OCI-LY3 (cell line): ENCODE results near the gene KPRP.

ENCODE experiments used
- H2AFZ ChIP-seq: fragments of 200-600, 300-600 bp; shearing (Covaris generic); 2 replicates; pipeline ENCODE4 v1.6.0; 2014; ENCODE audit warnings: antibody characterized with exemption, low read depth, low read length
- H3K27ac ChIP-seq: fragments of 200-600, 300-600 bp; sonication (generic); 2 replicates; pipeline ENCODE4 v1.5.1; 2014; ENCODE audit warnings: mild to moderate bottlenecking, low read length, moderate library complexity, mixed read lengths
- H3K27me3 ChIP-seq: fragments of 200-600, 300-600 bp; sonication (generic); 2 replicates; pipeline ENCODE4 v1.6.1; 2014; ENCODE audit warnings: low read depth, low read length, mixed read lengths
- H3K36me3 ChIP-seq: fragments of 200-600, 300-600 bp; sonication (generic); replicated peaks from 2 replicates; pipeline ENCODE3; 2014; ENCODE audit warnings: low read depth, low read length, mixed read lengths
- H3K4me1 ChIP-seq: fragments of 300-600, 200-600 bp; sonication (generic); 2 replicates; pipeline ENCODE4 v1.6.1; 2014; ENCODE audit warnings: low read length, mixed read lengths
- H3K4me2 ChIP-seq: fragments of 200-600, 300-600 bp; sonication (generic); 2 replicates; pipeline ENCODE4 v1.6.1; 2014; ENCODE audit warnings: low read length, mixed read lengths
- H3K4me3 ChIP-seq: fragments of 300-600, 200-600 bp; sonication (generic); 2 replicates; pipeline ENCODE4 v1.5.1; 2014; ENCODE audit warnings: antibody characterized with exemption, mild to moderate bottlenecking, low read length, moderate library complexity
- H3K79me2 ChIP-seq: fragments of 300-600, 200-600 bp; shearing (Covaris generic); 2 replicates; pipeline ENCODE4 v1.6.1; 2014; ENCODE audit warnings: mild to moderate bottlenecking, low read length, mixed read lengths
- H3K9ac ChIP-seq: fragments of 300-600, 200-600 bp; shearing (Covaris generic); 2 replicates; pipeline ENCODE4 v1.6.0; 2014; ENCODE audit warnings: mild to moderate bottlenecking, low read length, moderate library complexity
- H3K9me3 ChIP-seq: fragments of 200-600, 300-600 bp; shearing (Covaris generic); 2 replicates; pipeline ENCODE4 v1.6.1; 2014; ENCODE audit warnings: low read length, mixed read lengths; ENCODE audit not compliant: insufficient read depth
- H4K20me1 ChIP-seq: fragments of 200-600, 300-600 bp; sonication (generic); 2 replicates; pipeline ENCODE4 v1.6.1; 2016; ENCODE audit warnings: low read length, mixed read lengths; ENCODE audit not compliant: insufficient read depth
- CTCF ChIP-seq: fragments of 200-600, 300-600 bp; sonication (generic); IDR thresholded peaks from 2 replicates; pipeline ENCODE4 v1.5.1; 2014; ENCODE audit warnings: antibody characterized with exemption, low read length, low read depth
- EZH2phosphoT487 ChIP-seq: fragments of 200-600 bp; shearing (Covaris generic); IDR thresholded peaks from 2 replicates; pipeline ENCODE4 v1.6.1; 2018; ENCODE audit warnings: antibody characterized with exemption, mixed run types, low read depth

KPRP gene

GRCh38 chr1:152735648-152736047 lies 22.2 kb upstream of the KPRP start:
- no peak overlapping the region for H3K27ac ChIP-seq
- H2AFZ ChIP-seq: no peak overlapping the region
- no peak overlapping the region for H3K4me3 ChIP-seq
- H3K4me2 ChIP-seq: no peak overlapping the region
- H3K9me3 ChIP-seq: no peaks in the 10 kb centered on the region
- no peaks in the 10 kb centered on the region for H4K20me1 ChIP-seq
- TF ChIP-seq EZH2phosphoT487: no peak
- peak; percentile 49 for TF ChIP-seq CTCF
- no peaks in the 10 kb centered on the region for H3K79me2 ChIP-seq
- H3K4me1 ChIP-seq: no peaks in the 10 kb centered on the region
- H3K27me3 ChIP-seq: peaks cover 49% of the 10 kb centered on the region
- H3K36me3 ChIP-seq: no peaks in the 10 kb centered on the region
- H3K9ac ChIP-seq: no peak overlapping the region

- Histone ChIP-seq H3K4me2 (no peak overlapping the region), H3K4me3 (no peak overlapping the region), H3K9ac (no peak overlapping the region), H3K79me2 (no peaks in the 10 kb centered on the region), H3K27ac (no peak overlapping the region), H4K20me1 (no peaks in the 10 kb centered on the region), H3K9me3 (no peaks in the 10 kb centered on the region), H2AFZ (no peak overlapping the region), H3K4me1 (no peaks in the 10 kb centered on the region), H3K36me3 (no peaks in the 10 kb centered on the region), H3K27me3 (peaks cover 60% of the 10 kb centered on the region)
- TF ChIP-seq CTCF: no peak
- no peak for TF ChIP-seq EZH2phosphoT487
Observed at GRCh38 chr1:152737997-152738396, 19.8 kb upstream of the KPRP start.

GRCh38 chr1:152739841-152740240 lies 18.0 kb upstream of the KPRP start:
- H3K9ac ChIP-seq: no peak overlapping the region
- H3K4me1 ChIP-seq: no peaks in the 10 kb centered on the region
- H2AFZ ChIP-seq: no peak overlapping the region
- no peaks in the 10 kb centered on the region for H4K20me1 ChIP-seq
- H3K79me2 ChIP-seq: no peaks in the 10 kb centered on the region
- TF ChIP-seq EZH2phosphoT487 (no peak), CTCF (no peak)
- H3K4me2 ChIP-seq: no peak overlapping the region
- no peak overlapping the region for H3K27ac ChIP-seq
- no peak overlapping the region for H3K4me3 ChIP-seq
- peaks cover 57% of the 10 kb centered on the region for H3K27me3 ChIP-seq
- H3K36me3 ChIP-seq: no peaks in the 10 kb centered on the region
- no peaks in the 10 kb centered on the region for H3K9me3 ChIP-seq

GRCh38 chr1:152741656-152742055 lies 16.2 kb upstream of the KPRP start:
- H3K36me3 ChIP-seq: no peaks in the 10 kb centered on the region
- no peak overlapping the region for H3K9ac ChIP-seq
- no peak overlapping the region for H2AFZ ChIP-seq
- peaks cover 63% of the 10 kb centered on the region for H3K27me3 ChIP-seq
- H3K79me2 ChIP-seq: no peaks in the 10 kb centered on the region
- no peaks in the 10 kb centered on the region for H4K20me1 ChIP-seq
- H3K9me3 ChIP-seq: no peaks in the 10 kb centered on the region
- TF ChIP-seq CTCF: no peak
- H3K4me1 ChIP-seq: no peaks in the 10 kb centered on the region
- no peak overlapping the region for H3K4me3 ChIP-seq
- H3K4me2 ChIP-seq: no peak overlapping the region
- H3K27ac ChIP-seq: no peak overlapping the region
